ENCODE measurements around the gene HEY2. TPM values are rescaled to one million over a fixed set of nuclear protein-coding genes. Genes with fewer than 3 reads are reported as not detected.

Gene HEY2
- total and polyA plus RNA-seq, 7 experiments from 2014 or later, result 0.14 to 0.46 (median 0.44) TPM; not detected in 2

DNA sequence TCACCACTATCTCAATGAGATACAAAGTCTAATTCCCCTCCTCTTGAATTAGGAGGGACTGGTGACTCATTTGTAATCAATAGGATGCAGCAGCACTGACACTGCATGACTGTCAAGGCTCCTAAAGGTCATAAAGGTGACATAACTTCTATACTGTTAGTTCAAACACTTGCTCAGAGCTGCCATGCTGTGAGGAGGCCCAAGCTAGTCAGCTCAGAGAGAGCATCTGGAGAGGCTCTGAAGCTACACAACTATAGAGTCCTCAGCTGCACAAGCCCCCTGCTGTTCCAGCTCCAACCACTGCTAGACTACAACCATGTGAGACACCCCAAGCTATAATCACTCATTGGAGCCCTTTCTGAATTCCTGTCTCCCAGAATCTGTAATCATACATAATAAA, 17.0 kb upstream of the HEY2 start:
- intact Hi-C loops (cut with micrococcal nuclease), result no loop called here

DNA sequence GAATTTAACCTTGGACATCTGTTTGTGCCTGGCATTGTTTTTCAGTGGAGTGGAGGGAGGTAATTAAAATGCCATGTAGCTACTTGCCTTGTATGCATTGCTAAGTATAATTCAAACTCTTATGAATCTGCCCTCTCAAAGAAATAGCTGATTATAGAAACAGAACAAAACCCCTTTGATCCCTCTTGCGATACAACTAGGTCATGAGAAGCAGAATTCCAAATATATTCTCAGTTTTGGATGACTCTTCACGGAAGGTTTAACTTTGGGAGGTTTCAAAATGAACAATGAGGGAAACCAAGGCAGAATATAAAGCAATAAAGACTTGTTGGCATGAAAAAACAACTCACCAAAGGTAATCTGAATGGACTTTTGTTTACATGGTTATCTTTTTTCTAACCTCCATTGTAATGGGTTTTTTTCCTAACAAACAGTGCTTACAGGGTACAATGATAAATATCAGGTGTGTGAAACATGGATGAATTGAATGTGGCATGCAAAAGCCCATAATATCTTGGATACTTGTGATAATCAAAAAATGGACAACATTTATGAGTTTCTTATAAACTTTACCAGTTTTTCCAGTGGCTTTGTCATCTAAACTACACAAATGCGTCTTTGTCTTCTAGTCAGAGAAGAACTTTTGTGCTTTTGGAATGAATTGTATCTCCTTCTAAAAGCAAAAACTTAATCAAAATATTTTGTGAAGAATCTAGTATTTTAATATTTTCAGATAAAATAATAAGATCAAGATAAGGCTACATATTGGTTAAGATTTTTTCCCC, 15.7 kb upstream of the HEY2 start:
- no peak overlapping the region for H3K27ac Mint-ChIP-seq
- ChIA-PET POLR2A (no interaction called here), CTCF (no interaction called here)
- Histone ChIP-seq H3K4me3 (ENCODE audit: low read length) (no peak overlapping the region), H3K4me1 (ENCODE audit: control insufficient read depth in 2 of 2, insufficient read depth in 2 of 2, low read length in 2 of 2) (peaks cover 0 to 4% of the 10 kb centered on the region in 2 donors), H3K27ac (ENCODE audit: low read depth, low read length) (no peak overlapping the region), H3K9me3 (ENCODE audit: control insufficient read depth in 2 of 3, low read length in 3 of 3) (no peaks in the 10 kb centered on the region), H3K27me3 (ENCODE audit: control insufficient read depth in 2 of 2, insufficient read depth in 2 of 2, low read length in 2 of 2) (peaks cover 0 to 9% of the 10 kb centered on the region in 2 donors), H3K36me3 (ENCODE audit: control insufficient read depth in 2 of 3, insufficient read depth in 3 of 3, low read length in 3 of 3) (no peaks in the 10 kb centered on the region)
- H3K27me3 Mint-ChIP-seq, result peaks cover 23 to 50% (median 43%) of the 10 kb centered on the region in 5 donors
- no peaks in the 10 kb centered on the region for H3K36me3 Mint-ChIP-seq
- ATAC-seq (no peak), DNase-seq (no peak)
- H3K4me3 Mint-ChIP-seq, result no peak overlapping the region
- H3K9me3 Mint-ChIP-seq, result no peaks in the 10 kb centered on the region
- intact Hi-C loops (cut with micrococcal nuclease), result no loop called here
- no peaks in the 10 kb centered on the region for H3K4me1 Mint-ChIP-seq

More for the DNA sequence above, 17.0 kb upstream of the HEY2 start:
- ATAC-seq (no peak), DNase-seq (no peak)
- H3K27me3 ChIP-seq (ENCODE audit: control insufficient read depth in 2 of 2, insufficient read depth in 2 of 2, low read length in 2 of 2), result peaks cover 0 to 9% of the 10 kb centered on the region in 2 donors
- no peaks in the 10 kb centered on the region for H3K9me3 ChIP-seq (ENCODE audit: control insufficient read depth in 2 of 3, low read length in 3 of 3)
- peaks cover 0 to 4% of the 10 kb centered on the region in 2 donors for H3K4me1 ChIP-seq (ENCODE audit: control insufficient read depth in 2 of 2, insufficient read depth in 2 of 2, low read length in 2 of 2)
- Mint-ChIP-seq H3K4me3 (no peak overlapping the region), H3K27me3 (peaks cover 20 to 57% (median 39%) of the 10 kb centered on the region in 5 donors), H3K4me1 (no peaks in the 10 kb centered on the region), H3K36me3 (no peaks in the 10 kb centered on the region), H3K9me3 (peaks cover 0 to 1% (median 0%) of the 10 kb centered on the region in 11 donors), H3K27ac (no peak overlapping the region)
- H3K27ac ChIP-seq (ENCODE audit: low read depth, low read length), result no peak overlapping the region
- CTCF ChIA-PET, result no interaction called here
- no peak overlapping the region for H3K4me3 ChIP-seq (ENCODE audit: low read length)
- POLR2A ChIA-PET, result no interaction called here
- no peaks in the 10 kb centered on the region for H3K36me3 ChIP-seq (ENCODE audit: control insufficient read depth in 2 of 3, insufficient read depth in 3 of 3, low read length in 3 of 3)

DNA sequence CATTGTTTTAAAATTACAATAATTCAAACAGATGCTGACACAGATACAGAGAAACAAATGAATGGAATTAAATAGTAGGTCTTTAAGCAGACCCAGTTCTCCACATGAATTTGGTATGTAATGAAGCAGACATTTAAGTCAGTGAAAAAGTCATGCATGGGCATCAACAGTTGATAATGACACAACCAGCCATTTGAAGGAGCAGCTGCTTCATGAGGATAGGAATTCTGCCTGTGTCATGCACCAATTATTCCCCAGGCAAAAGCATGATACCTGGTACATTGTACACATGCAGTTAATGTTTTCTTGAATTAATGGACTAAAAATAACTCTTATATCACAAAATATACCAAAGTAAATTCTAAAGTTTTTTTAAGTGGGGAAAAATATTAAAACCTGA, 11.2 kb upstream of the HEY2 start:
- POLR2A ChIA-PET, result no interaction called here
- CTCF ChIA-PET, result no interaction called here
- H3K27me3 Mint-ChIP-seq, result peaks cover 25 to 61% (median 38%) of the 10 kb centered on the region in 5 donors

DNA sequence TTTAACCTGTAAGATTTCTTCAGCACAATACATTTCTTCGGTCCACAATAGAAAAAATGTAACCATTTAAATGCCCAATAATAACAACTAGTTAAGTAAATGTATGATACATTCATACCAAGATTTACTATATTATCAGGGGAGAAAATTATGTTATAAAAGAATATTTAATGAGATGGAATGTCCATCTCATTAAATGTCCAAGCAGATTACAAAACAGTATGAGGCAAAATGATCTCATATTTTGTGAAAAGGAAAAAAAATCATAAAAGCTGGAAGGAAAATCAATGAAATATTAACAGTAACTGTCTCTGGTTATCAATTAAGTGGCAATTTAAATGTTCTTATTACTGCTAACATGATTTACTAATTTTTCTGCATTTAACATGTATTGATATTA, 10.1 kb upstream of the HEY2 start:
- Histone ChIP-seq H3K27me3 (ENCODE audit: control insufficient read depth in 2 of 2, insufficient read depth in 2 of 2, low read length in 2 of 2) (no peaks in the 10 kb centered on the region), H3K9me3 (ENCODE audit: control insufficient read depth in 2 of 3, low read length in 3 of 3) (no peaks in the 10 kb centered on the region), H3K4me1 (ENCODE audit: control insufficient read depth in 2 of 2, insufficient read depth in 2 of 2, low read length in 2 of 2) (no peaks in the 10 kb centered on the region), H3K36me3 (ENCODE audit: control insufficient read depth in 2 of 3, insufficient read depth in 3 of 3, low read length in 3 of 3) (no peaks in the 10 kb centered on the region), H3K4me3 (ENCODE audit: low read length) (no peak overlapping the region), H3K27ac (ENCODE audit: low read depth, low read length) (no peak overlapping the region)
- Mint-ChIP-seq H3K27me3 (peaks cover 24 to 62% (median 37%) of the 10 kb centered on the region in 5 donors), H3K4me1 (no peaks in the 10 kb centered on the region), H3K4me3 (no peak overlapping the region), H3K27ac (no peak overlapping the region), H3K9me3 (no peaks in the 10 kb centered on the region), H3K36me3 (no peaks in the 10 kb centered on the region)
- intact Hi-C loops (cut with micrococcal nuclease), result no loop called here
- ChIA-PET POLR2A (no interaction called here), CTCF (no interaction called here)
- DNase-seq (no peak), ATAC-seq (no peak)

More for the DNA sequence above, 11.2 kb upstream of the HEY2 start:
- Mint-ChIP-seq H3K4me3 (no peak overlapping the region), H3K27ac (no peak overlapping the region), H3K36me3 (no peaks in the 10 kb centered on the region), H3K9me3 (no peaks in the 10 kb centered on the region), H3K4me1 (no peaks in the 10 kb centered on the region)
- intact Hi-C loops (cut with micrococcal nuclease), result no loop called here
- H3K27me3 ChIP-seq (ENCODE audit: control insufficient read depth in 2 of 2, insufficient read depth in 2 of 2, low read length in 2 of 2), result peaks cover 0 to 5% of the 10 kb centered on the region in 2 donors
- no peak for DNase-seq
- no peaks in the 10 kb centered on the region for H3K4me1 ChIP-seq (ENCODE audit: control insufficient read depth in 2 of 2, insufficient read depth in 2 of 2, low read length in 2 of 2)
- no peaks in the 10 kb centered on the region for H3K9me3 ChIP-seq (ENCODE audit: control insufficient read depth in 2 of 3, low read length in 3 of 3)
- H3K36me3 ChIP-seq (ENCODE audit: control insufficient read depth in 2 of 3, insufficient read depth in 3 of 3, low read length in 3 of 3), result no peaks in the 10 kb centered on the region
- H3K27ac ChIP-seq (ENCODE audit: low read depth, low read length), result no peak overlapping the region
- ATAC-seq, result no peak
- H3K4me3 ChIP-seq (ENCODE audit: low read length), result no peak overlapping the region

DNA sequence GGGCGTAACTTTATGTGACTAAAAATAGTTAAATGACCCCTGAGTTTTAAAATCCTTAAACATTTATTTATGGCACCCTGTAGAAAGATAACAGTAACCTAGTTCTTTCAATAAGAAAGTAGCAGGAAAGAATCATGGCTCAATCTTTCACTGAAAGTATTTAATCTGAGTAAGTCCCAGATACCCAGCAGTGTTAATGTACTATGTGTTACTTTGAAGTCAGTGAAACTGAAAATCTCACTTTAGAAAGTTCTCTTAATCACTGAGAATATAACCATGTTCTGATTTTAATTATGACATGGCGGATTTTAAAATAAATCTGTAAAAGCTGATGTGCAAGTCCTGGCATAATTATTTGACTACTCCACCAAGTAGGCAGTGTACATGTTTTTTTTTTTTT, 8.1 kb upstream of the HEY2 start:
- Mint-ChIP-seq H3K4me1 (peaks cover under 1 to 7% (median 4%) of the 10 kb centered on the region in 7 donors), H3K27ac (no peak overlapping the region), H3K4me3 (no peak overlapping the region), H3K9me3 (no peaks in the 10 kb centered on the region), H3K27me3 (peaks cover 26 to 67% (median 34%) of the 10 kb centered on the region in 5 donors), H3K36me3 (no peaks in the 10 kb centered on the region)
- ChIA-PET POLR2A (no interaction called here), CTCF (interaction anchor here (1.0 to 1.2 kb wide), 2 partner anchors 13 to 26 kb away, joined by 3 to 8 read pairs; no protein-coding TSS in a partner anchor)
- no peaks in the 10 kb centered on the region for H3K36me3 ChIP-seq (ENCODE audit: control insufficient read depth in 2 of 3, insufficient read depth in 3 of 3, low read length in 3 of 3)
- no peak overlapping the region for H3K4me3 ChIP-seq (ENCODE audit: low read length)
- no peaks in the 10 kb centered on the region for H3K27me3 ChIP-seq (ENCODE audit: control insufficient read depth in 2 of 2, insufficient read depth in 2 of 2, low read length in 2 of 2)
- no peak overlapping the region for H3K27ac ChIP-seq (ENCODE audit: low read depth, low read length)
- intact Hi-C loops (cut with micrococcal nuclease), result loop anchor here in 1 of 2 donors (10.0 kb wide), 1 partner anchor 1523 kb away; the partner anchor contains the start of gene RNF146
- peaks cover under 1% of the 10 kb centered on the region in 2 donors for H3K4me1 ChIP-seq (ENCODE audit: control insufficient read depth in 2 of 2, insufficient read depth in 2 of 2, low read length in 2 of 2)
- DNase-seq, result no peak
- ATAC-seq, result no peak
- H3K9me3 ChIP-seq (ENCODE audit: control insufficient read depth in 2 of 3, low read length in 3 of 3), result no peaks in the 10 kb centered on the region

DNA sequence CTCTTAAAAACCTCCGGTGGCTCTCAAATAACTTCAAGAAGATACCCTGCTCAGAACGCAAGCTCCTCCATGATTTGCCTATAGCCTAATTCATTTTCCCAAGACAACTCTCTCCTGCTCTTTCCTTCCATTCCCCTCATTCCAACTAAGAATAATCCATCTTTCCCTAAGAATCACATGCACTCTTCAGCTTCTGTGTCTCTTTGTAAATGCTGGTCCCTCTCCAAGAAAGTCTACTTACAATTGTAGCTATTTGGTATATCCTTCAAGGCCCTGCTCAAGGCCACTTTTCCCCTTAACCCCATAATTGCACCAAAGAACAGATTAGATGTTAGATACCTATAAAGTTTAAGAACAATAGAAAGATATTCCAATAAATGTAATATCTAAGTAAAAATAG, 7.4 kb upstream of the HEY2 start:
- Mint-ChIP-seq H3K27ac (no peak overlapping the region), H3K4me3 (no peak overlapping the region), H3K9me3 (peaks cover 0 to 2% (median 0%) of the 10 kb centered on the region in 11 donors), H3K27me3 (peaks cover 27 to 69% (median 33%) of the 10 kb centered on the region in 5 donors), H3K36me3 (no peaks in the 10 kb centered on the region), H3K4me1 (peaks cover 8 to 13% (median 11%) of the 10 kb centered on the region in 7 donors)
- no peak overlapping the region for H3K4me3 ChIP-seq (ENCODE audit: low read length)
- POLR2A ChIA-PET, result no interaction called here
- peaks cover 3 to 8% of the 10 kb centered on the region in 2 donors for H3K4me1 ChIP-seq (ENCODE audit: control insufficient read depth in 2 of 2, insufficient read depth in 2 of 2, low read length in 2 of 2)
- no peak for ATAC-seq
- DNase-seq, result no peak
- no peaks in the 10 kb centered on the region for H3K27me3 ChIP-seq (ENCODE audit: control insufficient read depth in 2 of 2, insufficient read depth in 2 of 2, low read length in 2 of 2)
- no peaks in the 10 kb centered on the region for H3K36me3 ChIP-seq (ENCODE audit: control insufficient read depth in 2 of 3, insufficient read depth in 3 of 3, low read length in 3 of 3)
- H3K27ac ChIP-seq (ENCODE audit: low read depth, low read length), result no peak overlapping the region
- CTCF ChIA-PET, result interaction anchor here (1.0 to 1.2 kb wide), 2 partner anchors 12 to 25 kb away, joined by 3 to 8 read pairs; no protein-coding TSS in a partner anchor
- H3K9me3 ChIP-seq (ENCODE audit: control insufficient read depth in 2 of 3, low read length in 3 of 3), result no peaks in the 10 kb centered on the region
- intact Hi-C loops (cut with micrococcal nuclease), result loop anchor here in 1 of 2 donors (10.0 kb wide), 1 partner anchor 1523 kb away; the partner anchor contains the start of gene RNF146

Measured in naive thymus-derived CD4-positive, alpha-beta T cell (primary cell).